ENCODE data around the gene MBTPS1. TPM values are rescaled to one million over a fixed set of nuclear protein-coding genes. Genes with fewer than 3 reads are reported as not detected.

Gene MBTPS1
- total RNA-seq, 1 donor from 2014 or later, result 88.7 TPM

GRCh38 chr16:84074721-84075120 is 42.0 kb downstream of the MBTPS1 start:
- Mint-ChIP-seq H3K27ac (ENCODE audit: unreplicated experiment) (no peak overlapping the region), H3K9me3 (ENCODE audit: low read depth) (peaks cover 5% of the 10 kb centered on the region), H3K4me1 (ENCODE audit: low read depth) (peaks cover 8% of the 10 kb centered on the region), H3K36me3 (ENCODE audit: low read depth) (peaks cover 19% of the 10 kb centered on the region), H3K27me3 (ENCODE audit: low read depth) (no peaks in the 10 kb centered on the region), H3K4me3 (ENCODE audit: unreplicated experiment) (no peak overlapping the region)
- DNase-seq (ENCODE audit: low spot score), result no peak
- TF ChIP-seq, protein P1, sequence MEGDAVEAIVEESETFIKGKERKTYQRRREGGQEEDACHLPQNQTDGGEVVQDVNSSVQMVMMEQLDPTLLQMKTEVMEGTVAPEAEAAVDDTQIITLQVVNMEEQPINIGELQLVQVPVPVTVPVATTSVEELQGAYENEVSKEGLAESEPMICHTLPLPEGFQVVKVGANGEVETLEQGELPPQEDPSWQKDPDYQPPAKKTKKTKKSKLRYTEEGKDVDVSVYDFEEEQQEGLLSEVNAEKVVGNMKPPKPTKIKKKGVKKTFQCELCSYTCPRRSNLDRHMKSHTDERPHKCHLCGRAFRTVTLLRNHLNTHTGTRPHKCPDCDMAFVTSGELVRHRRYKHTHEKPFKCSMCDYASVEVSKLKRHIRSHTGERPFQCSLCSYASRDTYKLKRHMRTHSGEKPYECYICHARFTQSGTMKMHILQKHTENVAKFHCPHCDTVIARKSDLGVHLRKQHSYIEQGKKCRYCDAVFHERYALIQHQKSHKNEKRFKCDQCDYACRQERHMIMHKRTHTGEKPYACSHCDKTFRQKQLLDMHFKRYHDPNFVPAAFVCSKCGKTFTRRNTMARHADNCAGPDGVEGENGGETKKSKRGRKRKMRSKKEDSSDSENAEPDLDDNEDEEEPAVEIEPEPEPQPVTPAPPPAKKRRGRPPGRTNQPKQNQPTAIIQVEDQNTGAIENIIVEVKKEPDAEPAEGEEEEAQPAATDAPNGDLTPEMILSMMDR (IDR thresholded peaks at IDR 0.05), result no peak

GRCh38 chr16:84072014-84072413 is 44.7 kb downstream of the MBTPS1 start:
- TF ChIP-seq, protein P1 (IDR thresholded peaks at IDR 0.05), result no peak
- no peak overlapping the region for H3K4me3 Mint-ChIP-seq (ENCODE audit: unreplicated experiment)
- H3K27me3 Mint-ChIP-seq (ENCODE audit: low read depth), result no peaks in the 10 kb centered on the region
- H3K36me3 Mint-ChIP-seq (ENCODE audit: low read depth), result peaks cover 27% of the 10 kb centered on the region
- H3K9me3 Mint-ChIP-seq (ENCODE audit: low read depth), result no peaks in the 10 kb centered on the region
- H3K27ac Mint-ChIP-seq (ENCODE audit: unreplicated experiment), result no peak overlapping the region
- no peak for DNase-seq (ENCODE audit: low spot score)
- H3K4me1 Mint-ChIP-seq (ENCODE audit: low read depth), result peaks cover 8% of the 10 kb centered on the region

- DNase-seq (ENCODE audit: low spot score), result no peak
- H3K36me3 Mint-ChIP-seq (ENCODE audit: low read depth), result peaks cover 28% of the 10 kb centered on the region
- H3K4me3 Mint-ChIP-seq (ENCODE audit: unreplicated experiment), result no peak overlapping the region
- TF ChIP-seq, protein P1 (IDR thresholded peaks at IDR 0.05), result no peak
- H3K4me1 Mint-ChIP-seq (ENCODE audit: low read depth), result peaks cover 8% of the 10 kb centered on the region
- no peaks in the 10 kb centered on the region for H3K27me3 Mint-ChIP-seq (ENCODE audit: low read depth)
- H3K9me3 Mint-ChIP-seq (ENCODE audit: low read depth), result no peaks in the 10 kb centered on the region
- H3K27ac Mint-ChIP-seq (ENCODE audit: unreplicated experiment), result no peak overlapping the region
These were observed 45.6 kb downstream of the MBTPS1 start for GRCh38 chr16:84071121-84071520.

GRCh38 chr16:84069540-84069939 is 47.2 kb downstream of the MBTPS1 start:
- TF ChIP-seq, protein P1 (IDR thresholded peaks at IDR 0.05), result no peak
- Mint-ChIP-seq H3K27ac (ENCODE audit: unreplicated experiment) (no peak overlapping the region), H3K36me3 (ENCODE audit: low read depth) (peaks cover 28% of the 10 kb centered on the region), H3K27me3 (ENCODE audit: low read depth) (no peaks in the 10 kb centered on the region), H3K9me3 (ENCODE audit: low read depth) (no peaks in the 10 kb centered on the region), H3K4me3 (ENCODE audit: unreplicated experiment) (no peak overlapping the region), H3K4me1 (ENCODE audit: low read depth) (peaks cover 8% of the 10 kb centered on the region)
- no peak for DNase-seq (ENCODE audit: low spot score)

DNA sequence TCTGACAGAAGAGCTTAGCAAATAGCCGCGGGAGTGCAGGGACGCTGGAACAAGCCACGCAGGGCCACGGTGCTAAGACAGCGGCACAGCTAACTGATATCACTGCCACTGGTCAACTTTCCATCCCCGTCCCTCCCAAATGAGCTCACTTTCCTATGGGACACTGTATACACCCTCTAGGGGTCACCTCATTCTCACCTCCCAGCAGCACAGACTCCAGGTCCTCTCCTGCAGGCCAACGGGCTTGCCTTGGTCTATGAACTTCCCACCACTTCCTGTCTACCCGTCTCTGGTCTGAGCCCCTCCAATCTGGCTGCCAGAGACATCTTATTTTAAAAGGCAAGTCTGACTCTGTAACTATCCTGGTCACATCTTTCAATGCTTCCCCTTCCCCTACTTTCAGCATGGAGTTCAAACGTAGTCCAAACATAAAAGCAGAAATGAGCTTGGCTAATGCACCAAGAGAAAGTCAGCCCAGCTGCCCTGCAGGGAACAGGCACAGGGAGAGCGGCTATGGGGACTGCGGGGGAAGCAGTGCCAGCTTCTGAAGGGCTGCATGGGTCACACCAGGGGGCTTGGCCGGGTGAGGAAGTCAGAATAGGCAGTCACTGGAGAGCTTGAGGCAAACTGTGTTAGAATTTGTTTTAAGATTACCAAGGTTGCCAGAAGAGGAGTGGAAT is 47.8 kb downstream of the MBTPS1 start:
- Mint-ChIP-seq H3K9me3 (ENCODE audit: low read depth) (no peaks in the 10 kb centered on the region), H3K4me3 (ENCODE audit: unreplicated experiment) (no peak overlapping the region), H3K27me3 (ENCODE audit: low read depth) (no peaks in the 10 kb centered on the region), H3K4me1 (ENCODE audit: low read depth) (peaks cover 8% of the 10 kb centered on the region), H3K27ac (ENCODE audit: unreplicated experiment) (no peak overlapping the region), H3K36me3 (ENCODE audit: low read depth) (peaks cover 28% of the 10 kb centered on the region)
- TF ChIP-seq, protein P1 (IDR thresholded peaks at IDR 0.05), result no peak
- no peak for DNase-seq (ENCODE audit: low spot score)
